Endothelial cell of umbilical vein (primary cell): ENCODE results near the gene ZNF366. TPM values are rescaled to one million over a fixed set of nuclear protein-coding genes. Genes with fewer than 3 reads are reported as not detected.

Experiments used
- BruUV-seq: library from RNA; stranded (reverse); fragments of 400-500 nt; replicated peaks from 2 replicates; lab custom pipeline; 2021; lab: Mats Ljungman, UMichigan
- CTCF ChIA-PET: fragments of 300-600, 350-600 bp; sonication (Branson Sonifier 250); formaldehyde crosslinking; loops from one replicate; lab custom pipeline; 2021; ENCODE audit warnings: antibody characterized with exemption, inconsistent platforms; lab: Charles Lee
- POLR2A ChIA-PET: fragments of 300-600, 350-600 bp; sonication (Branson Sonifier 250); formaldehyde crosslinking; loops from one replicate; lab custom pipeline; 2021; ENCODE audit warnings: antibody characterized with exemption, inconsistent platforms; lab: Charles Lee
- DNase-seq: peaks from one replicate; pipeline ENCODE4 v3.0.0-alpha.2; 2011; ENCODE audit warnings: low read depth, low spot score
- FAIRE-seq: peaks from 2 replicates; lab custom pipeline; 2011; peaks lifted over from hg19 to GRCh38; lab: Jason Lieb, UNC
- H2AFZ ChIP-seq: 2 replicates; pipeline ENCODE4 v1.6.0; 2012; ENCODE audit warnings: low read depth, low read length, control low read depth, inconsistent platforms
- H3K27ac ChIP-seq: 2 replicates; pipeline ENCODE4 v1.5.1; 2011; ENCODE audit warnings: low read depth, mild to moderate bottlenecking, control low read depth, low read length, moderate library complexity; ENCODE audit not compliant: insufficient read depth
- H3K27me3 ChIP-seq, 2 experiments: 2 replicates each; pipeline versions ENCODE4 v1.6.0 to v1.6.1; 2011; ENCODE audit warnings: low read length in 2 of 2, mixed read lengths in 1 of 2; ENCODE audit not compliant: control insufficient read depth in 2 of 2, insufficient read depth in 2 of 2
- H3K36me3 ChIP-seq, 2 experiments: 2 replicates in 1 of 2; 3 replicates in 1 of 2; pipeline ENCODE4 v1.5.1; 2011; ENCODE audit warnings: low read length in 2 of 2, mild to moderate bottlenecking in 1 of 2, moderate library complexity in 1 of 2; ENCODE audit not compliant: control insufficient read depth in 2 of 2, insufficient read depth in 2 of 2; ENCODE audit errors: extremely low read depth in 1 of 2
- H3K4me1 ChIP-seq: 3 replicates; pipeline ENCODE4 v1.5.1; 2011; ENCODE audit warnings: mild to moderate bottlenecking, low read length; ENCODE audit not compliant: control insufficient read depth, insufficient read depth; ENCODE audit errors: extremely low read depth
- H3K4me2 ChIP-seq: 2 replicates; pipeline ENCODE4 v1.6.1; 2011; ENCODE audit warnings: low read length, control low read depth, mixed read lengths; ENCODE audit not compliant: insufficient read depth
- H3K4me3 ChIP-seq, 3 experiments: fragments of 200-600 bp in 1 of 3; sonication (generic), shearing (Covaris generic) in 1 of 3; replicated peaks in 1 of 3; 2 replicates each; pipeline ENCODE4 v1.5.1; 2011 to 2016; ENCODE audit warnings: control low read depth in 3 of 3, low read length in 3 of 3, mild to moderate bottlenecking in 2 of 3, inconsistent platforms in 1 of 3, low read depth in 1 of 3, moderate library complexity in 1 of 3; ENCODE audit not compliant: insufficient read depth in 1 of 3
- H3K79me2 ChIP-seq: 2 replicates; pipeline ENCODE4 v1.6.0; 2012; ENCODE audit warnings: low read length, inconsistent platforms; ENCODE audit not compliant: control insufficient read depth, insufficient read depth
- H3K9ac ChIP-seq: replicated peaks from 2 replicates; pipeline ENCODE3; 2011; ENCODE audit warnings: low read length, control low read depth; ENCODE audit not compliant: insufficient read depth; ENCODE audit errors: extremely low read depth
- H3K9me1 ChIP-seq: replicated peaks from 3 replicates; pipeline ENCODE4 v1.6.0; 2011; ENCODE audit warnings: mild to moderate bottlenecking, low read length; ENCODE audit not compliant: control insufficient read depth, insufficient read depth; ENCODE audit errors: extremely low read depth
- H3K9me3 ChIP-seq: replicated peaks from 2 replicates; pipeline ENCODE4 v1.5.1; 2012; ENCODE audit warnings: low read length, inconsistent platforms; ENCODE audit not compliant: control insufficient read depth, insufficient read depth
- H4K20me1 ChIP-seq: replicated peaks from 2 replicates; pipeline ENCODE3; 2011; ENCODE audit warnings: mild to moderate bottlenecking, low read length; ENCODE audit not compliant: control insufficient read depth, insufficient read depth; ENCODE audit errors: extremely low read depth
- CTCF ChIP-seq, 2 donors: IDR thresholded peaks; 1 replicate in 1 of 2; 2 replicates in 1 of 2; pipeline ENCODE4 v1.5.1; 2011; ENCODE audit warnings: low read length in 2 of 2, mild to moderate bottlenecking in 2 of 2, moderate library complexity in 2 of 2, control low read depth in 1 of 2, inconsistent platforms in 1 of 2, low read depth in 1 of 2; ENCODE audit not compliant: insufficient read depth in 1 of 2; ENCODE audit errors: extremely low read depth in 1 of 2
- EZH2 ChIP-seq: IDR thresholded peaks from 2 replicates; pipeline ENCODE4 v1.6.1; 2012; ENCODE audit warnings: borderline replicate concordance, low read depth, mild to moderate bottlenecking, moderate library complexity, low read length, inconsistent platforms; ENCODE audit not compliant: severe bottlenecking
- FOS ChIP-seq: IDR thresholded peaks from 2 replicates; pipeline ENCODE4 v1.6.1; 2011; ENCODE audit warnings: mild to moderate bottlenecking, low read length, moderate library complexity, borderline replicate concordance; ENCODE audit not compliant: insufficient read depth
- GATA2 ChIP-seq: IDR thresholded peaks from 2 replicates; pipeline ENCODE4 v1.7.0; 2011; ENCODE audit warnings: low read depth, mild to moderate bottlenecking, moderate library complexity, mixed read lengths, low read length; ENCODE audit not compliant: insufficient read length, insufficient read depth
- JUN ChIP-seq: IDR thresholded peaks from 2 replicates; pipeline ENCODE4 v1.6.1; 2011; ENCODE audit warnings: borderline replicate concordance, low read depth; ENCODE audit not compliant: insufficient read length, insufficient read depth
- MAX ChIP-seq: IDR thresholded peaks from 2 replicates; pipeline ENCODE4 v1.6.1; 2011; ENCODE audit not compliant: insufficient read depth, insufficient read length
- MYC ChIP-seq: IDR thresholded peaks from one replicate; pipeline ENCODE4 v1.6.1; 2011; ENCODE audit warnings: mild to moderate bottlenecking, low read depth, low read length
- POLR2A ChIP-seq: IDR thresholded peaks from 2 replicates; pipeline ENCODE4 v1.6.1; 2012; ENCODE audit warnings: low read depth, mild to moderate bottlenecking, control low read depth, low read length
- POLR2AphosphoS5 ChIP-seq: IDR thresholded peaks from 2 replicates; pipeline ENCODE4 v1.6.1; 2012; ENCODE audit warnings: low read depth, mild to moderate bottlenecking, control low read depth, low read length, moderate library complexity; ENCODE audit not compliant: insufficient read depth
- dilution Hi-C: fragments of 300-500 bp; cut with MboI; formaldehyde crosslinking; loops from one replicate; pipeline ENCODE4 v1.15.0; 2019; ENCODE audit warnings: low sequenced_read_pairs; ENCODE audit not compliant: extremely low pct_ligation_motif_present
- intact Hi-C: fragments of 100-400 bp; cut with micrococcal nuclease; formaldehyde crosslinking; loops from one replicate; pipeline ENCODE4 v1.10.0; 2022
- polyA plus RNA-seq, 4 experiments: library from polyadenylated mRNA; depleted of rRNA in 3 of 4; stranded (reverse) in 3 of 4; unstranded in 1 of 4; fragments of >200 nt; gene quantifications; 2 replicates each; pipeline versions ENCODE4 v1.2.1 to v1.2.3, GENCODE V29; 2011 to 2012; ENCODE audit warnings: missing spikeins in 1 of 4
- total RNA-seq: library from RNA; stranded (reverse); gene quantifications from 2 replicates; pipeline ENCODE4 v1.2.3, GENCODE V29; 2021

Gene ZNF366
- total and polyA plus RNA-seq, 2 donors (not counting 3 experiments of a cell fraction or from before 2014, with no cell fraction given): 1.3 to 4.1 TPM

- no peak overlapping the region for H3K4me2 ChIP-seq
- no peak overlapping the region for H3K4me3 ChIP-seq
- no peak overlapping the region for H3K27ac ChIP-seq
- TF ChIP-seq POLR2A: no peak
- TF ChIP-seq POLR2AphosphoS5: no peak
- no peak for TF ChIP-seq MYC
- no peak for TF ChIP-seq EZH2
- no peak for TF ChIP-seq MAX
- no peak for TF ChIP-seq CTCF (IDR thresholded peaks at IDR 0.05; ENCODE audit: extremely low read depth in 1 of 2, insufficient read depth in 1 of 2, low read depth in 1 of 2, low read length in 2 of 2)
- no peak for TF ChIP-seq JUN
- TF ChIP-seq FOS: no peak
- no peak for TF ChIP-seq GATA2
- no peaks in the 10 kb centered on the region for H3K79me2 ChIP-seq
- no peak overlapping the region for H3K9ac ChIP-seq
- ChIA-PET POLR2A (no interaction called here), CTCF (interaction anchor here (1.5 to 2.0 kb wide), 3 partner anchors 9 to 106 kb away, joined by 3 to 4 read pairs (median 4); no protein-coding TSS in a partner anchor)
- no TSS peak for BruUV-seq
- DNase-seq (no peak), FAIRE-seq (no peak)
- intact Hi-C loops: no loop called here
- no peak overlapping the region for H2AFZ ChIP-seq
- dilution Hi-C loops: no loop called here
- no peaks in the 10 kb centered on the region for H3K9me3 ChIP-seq
- no peaks in the 10 kb centered on the region for H4K20me1 ChIP-seq
- peaks cover 32% of the 10 kb centered on the region for H3K4me1 ChIP-seq
- H3K27me3 ChIP-seq: no peaks in the 10 kb centered on the region
- H3K36me3 ChIP-seq: no peaks in the 10 kb centered on the region
- no peaks in the 10 kb centered on the region for H3K9me1 ChIP-seq
These were observed 34.4 kb downstream of the ZNF366 start for GRCh38 chr5:72472666-72473422.
